ENCODE results near the gene PRUNE1. TPM values are rescaled to one million over a fixed set of nuclear protein-coding genes. Genes with fewer than 3 reads are reported as not detected.

Gene PRUNE1
- polyA plus RNA-seq, 1 donor from 2014 or later: 32.2 TPM

DNA sequence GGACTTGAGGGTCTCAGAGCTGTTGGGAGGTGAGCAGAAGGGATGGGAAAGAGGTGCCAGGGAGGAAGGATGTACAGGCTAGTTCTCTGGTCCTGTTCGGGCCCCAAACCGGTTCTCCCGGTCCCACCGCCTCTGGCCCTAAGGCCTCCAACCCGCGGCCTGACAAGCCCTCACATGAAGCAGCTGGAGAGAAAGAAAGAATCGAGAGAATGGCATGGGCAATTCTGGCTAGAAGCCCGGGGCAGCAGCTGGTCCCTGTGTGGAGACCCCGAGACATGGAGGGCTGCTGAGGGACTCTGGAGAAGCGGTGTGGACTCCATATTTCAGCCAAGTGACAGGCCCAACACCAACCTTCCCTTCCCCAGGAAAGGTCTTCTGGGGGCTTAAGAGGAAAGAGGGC lies 50.4 kb downstream of the PRUNE1 start:
- H2AFZ ChIP-seq (ENCODE audit: low read depth, low read length): peak overlapping the region; percentile 22
- H3K9ac ChIP-seq (ENCODE audit: low read length): peak overlapping the region; percentile 98
- TF ChIP-seq POLR2AphosphoS5 (IDR thresholded peaks at IDR 0.05): no peak
- no peak for TF ChIP-seq EZH2 (IDR thresholded peaks at IDR 0.05; ENCODE audit: borderline replicate concordance, insufficient read depth, low read length, poor library complexity, severe bottlenecking)
- peak overlapping the region; percentile 99 for H3K27ac ChIP-seq (ENCODE audit: low read length)
- peaks cover 4% of the 10 kb centered on the region for H3K36me3 ChIP-seq (ENCODE audit: insufficient read depth, low read length)
- H3K79me2 ChIP-seq (replicated peaks; ENCODE audit: insufficient read depth, low read length): peaks cover 66% of the 10 kb centered on the region
- no peaks in the 10 kb centered on the region for H3K9me3 ChIP-seq (ENCODE audit: low read length)
- H3K4me3 ChIP-seq (ENCODE audit: low read length): peak overlapping the region; percentile 69
- H3K27me3 ChIP-seq (ENCODE audit: insufficient read depth, low read depth, low read length): no peaks in the 10 kb centered on the region
- no peaks in the 10 kb centered on the region for H4K20me1 ChIP-seq (ENCODE audit: insufficient read depth)
- H3K4me2 ChIP-seq (ENCODE audit: low read length): peak overlapping the region; percentile 95
- peaks cover 10% of the 10 kb centered on the region for H3F3A ChIP-seq (ENCODE audit: insufficient read depth, low read length, poor library complexity, severe bottlenecking)
- H3K9me2 ChIP-seq (ENCODE audit: insufficient read depth, low read length): no peaks in the 10 kb centered on the region

GRCh38 chr1:151059109-151060006 lies 51.1 kb downstream of the PRUNE1 start, which contains the start of gene CDC42SE1:
Gene CDC42SE1, minus strand, starts transcription at chr1:151059622. Its CDS starts 3,892 bp downstream, at chr1:151055730.
- H3K27me3 ChIP-seq (ENCODE audit: insufficient read depth, low read depth, low read length): no peaks in the 10 kb centered on the region
- H4K20me1 ChIP-seq (ENCODE audit: insufficient read depth): no peaks in the 10 kb centered on the region
- H3K79me2 ChIP-seq (replicated peaks; ENCODE audit: insufficient read depth, low read length): peaks cover 73% of the 10 kb centered on the region
- peak within 1 kb of the TSS; percentile 69 for H3K4me3 ChIP-seq (ENCODE audit: low read length)
- no peaks in the 10 kb centered on the region for H3K9me3 ChIP-seq (ENCODE audit: low read length)
- H2AFZ ChIP-seq (ENCODE audit: low read depth, low read length): peak within 1 kb of the TSS; percentile 22
- peaks cover 10% of the 10 kb centered on the region for H3F3A ChIP-seq (ENCODE audit: insufficient read depth, low read length, poor library complexity, severe bottlenecking)
- H3K9me2 ChIP-seq (ENCODE audit: insufficient read depth, low read length): no peaks in the 10 kb centered on the region
- H3K9ac ChIP-seq (ENCODE audit: low read length): peak within 1 kb of the TSS; percentile 98
- TF ChIP-seq SMC3 (conservative IDR thresholded peaks at IDR 0.05; ENCODE audit: poor library complexity) (peak; percentile 56), EP300 (conservative IDR thresholded peaks at IDR 0.05; ENCODE audit: poor library complexity, severe bottlenecking) (peak; percentile 55), MXI1 (conservative IDR thresholded peaks at IDR 0.05; ENCODE audit: poor library complexity, severe bottlenecking) (peak; percentile 63), TAF1 (IDR thresholded peaks at IDR 0.05; ENCODE audit: low read depth) (peak; percentile 91), EZH2 (IDR thresholded peaks at IDR 0.05; ENCODE audit: borderline replicate concordance, insufficient read depth, low read length, poor library complexity, severe bottlenecking) (no peak), RAD21 (conservative IDR thresholded peaks at IDR 0.05) (peak; percentile 50), POLR2AphosphoS5 (IDR thresholded peaks at IDR 0.05) (peak; percentile 92)
- TF ChIP-seq, protein P1, sequence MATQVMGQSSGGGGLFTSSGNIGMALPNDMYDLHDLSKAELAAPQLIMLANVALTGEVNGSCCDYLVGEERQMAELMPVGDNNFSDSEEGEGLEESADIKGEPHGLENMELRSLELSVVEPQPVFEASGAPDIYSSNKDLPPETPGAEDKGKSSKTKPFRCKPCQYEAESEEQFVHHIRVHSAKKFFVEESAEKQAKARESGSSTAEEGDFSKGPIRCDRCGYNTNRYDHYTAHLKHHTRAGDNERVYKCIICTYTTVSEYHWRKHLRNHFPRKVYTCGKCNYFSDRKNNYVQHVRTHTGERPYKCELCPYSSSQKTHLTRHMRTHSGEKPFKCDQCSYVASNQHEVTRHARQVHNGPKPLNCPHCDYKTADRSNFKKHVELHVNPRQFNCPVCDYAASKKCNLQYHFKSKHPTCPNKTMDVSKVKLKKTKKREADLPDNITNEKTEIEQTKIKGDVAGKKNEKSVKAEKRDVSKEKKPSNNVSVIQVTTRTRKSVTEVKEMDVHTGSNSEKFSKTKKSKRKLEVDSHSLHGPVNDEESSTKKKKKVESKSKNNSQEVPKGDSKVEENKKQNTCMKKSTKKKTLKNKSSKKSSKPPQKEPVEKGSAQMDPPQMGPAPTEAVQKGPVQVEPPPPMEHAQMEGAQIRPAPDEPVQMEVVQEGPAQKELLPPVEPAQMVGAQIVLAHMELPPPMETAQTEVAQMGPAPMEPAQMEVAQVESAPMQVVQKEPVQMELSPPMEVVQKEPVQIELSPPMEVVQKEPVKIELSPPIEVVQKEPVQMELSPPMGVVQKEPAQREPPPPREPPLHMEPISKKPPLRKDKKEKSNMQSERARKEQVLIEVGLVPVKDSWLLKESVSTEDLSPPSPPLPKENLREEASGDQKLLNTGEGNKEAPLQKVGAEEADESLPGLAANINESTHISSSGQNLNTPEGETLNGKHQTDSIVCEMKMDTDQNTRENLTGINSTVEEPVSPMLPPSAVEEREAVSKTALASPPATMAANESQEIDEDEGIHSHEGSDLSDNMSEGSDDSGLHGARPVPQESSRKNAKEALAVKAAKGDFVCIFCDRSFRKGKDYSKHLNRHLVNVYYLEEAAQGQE (IDR thresholded peaks at IDR 0.05; ENCODE audit: borderline replicate concordance): no peak
- TF ChIP-seq, protein P2, sequence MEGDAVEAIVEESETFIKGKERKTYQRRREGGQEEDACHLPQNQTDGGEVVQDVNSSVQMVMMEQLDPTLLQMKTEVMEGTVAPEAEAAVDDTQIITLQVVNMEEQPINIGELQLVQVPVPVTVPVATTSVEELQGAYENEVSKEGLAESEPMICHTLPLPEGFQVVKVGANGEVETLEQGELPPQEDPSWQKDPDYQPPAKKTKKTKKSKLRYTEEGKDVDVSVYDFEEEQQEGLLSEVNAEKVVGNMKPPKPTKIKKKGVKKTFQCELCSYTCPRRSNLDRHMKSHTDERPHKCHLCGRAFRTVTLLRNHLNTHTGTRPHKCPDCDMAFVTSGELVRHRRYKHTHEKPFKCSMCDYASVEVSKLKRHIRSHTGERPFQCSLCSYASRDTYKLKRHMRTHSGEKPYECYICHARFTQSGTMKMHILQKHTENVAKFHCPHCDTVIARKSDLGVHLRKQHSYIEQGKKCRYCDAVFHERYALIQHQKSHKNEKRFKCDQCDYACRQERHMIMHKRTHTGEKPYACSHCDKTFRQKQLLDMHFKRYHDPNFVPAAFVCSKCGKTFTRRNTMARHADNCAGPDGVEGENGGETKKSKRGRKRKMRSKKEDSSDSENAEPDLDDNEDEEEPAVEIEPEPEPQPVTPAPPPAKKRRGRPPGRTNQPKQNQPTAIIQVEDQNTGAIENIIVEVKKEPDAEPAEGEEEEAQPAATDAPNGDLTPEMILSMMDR (IDR thresholded peaks at IDR 0.05; ENCODE audit: poor library complexity, severe bottlenecking): peak; percentile 92
- H3K27ac ChIP-seq (ENCODE audit: low read length): peak within 1 kb of the TSS; percentile 99
- peak within 1 kb of the TSS; percentile 95 for H3K4me2 ChIP-seq (ENCODE audit: low read length)
- peaks cover 4% of the 10 kb centered on the region for H3K36me3 ChIP-seq (ENCODE audit: insufficient read depth, low read length)

All from neural cell (in vitro differentiated cells).